ENCODE data around the gene KCTD14.

DNA sequence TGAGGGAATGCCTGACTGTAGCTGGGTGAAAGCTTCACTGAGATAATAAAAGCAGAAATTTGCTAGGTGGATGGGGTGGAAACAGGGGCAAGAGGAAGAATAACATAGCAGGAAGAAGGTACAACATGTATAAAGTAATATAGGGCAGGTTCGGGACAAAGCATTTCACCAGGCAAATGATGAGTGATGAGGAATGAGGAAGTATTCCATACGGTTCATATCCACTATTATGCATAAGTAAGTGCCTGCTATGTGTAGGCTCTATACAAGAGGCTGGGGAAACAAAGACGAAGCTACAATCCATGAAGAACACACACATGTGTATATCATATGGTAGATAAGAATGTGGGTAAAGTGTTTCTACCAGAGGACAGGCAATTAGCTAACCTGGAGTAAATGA lies 48.6 kb upstream of the KCTD14 start:
- TF ChIP-seq, protein P1, sequence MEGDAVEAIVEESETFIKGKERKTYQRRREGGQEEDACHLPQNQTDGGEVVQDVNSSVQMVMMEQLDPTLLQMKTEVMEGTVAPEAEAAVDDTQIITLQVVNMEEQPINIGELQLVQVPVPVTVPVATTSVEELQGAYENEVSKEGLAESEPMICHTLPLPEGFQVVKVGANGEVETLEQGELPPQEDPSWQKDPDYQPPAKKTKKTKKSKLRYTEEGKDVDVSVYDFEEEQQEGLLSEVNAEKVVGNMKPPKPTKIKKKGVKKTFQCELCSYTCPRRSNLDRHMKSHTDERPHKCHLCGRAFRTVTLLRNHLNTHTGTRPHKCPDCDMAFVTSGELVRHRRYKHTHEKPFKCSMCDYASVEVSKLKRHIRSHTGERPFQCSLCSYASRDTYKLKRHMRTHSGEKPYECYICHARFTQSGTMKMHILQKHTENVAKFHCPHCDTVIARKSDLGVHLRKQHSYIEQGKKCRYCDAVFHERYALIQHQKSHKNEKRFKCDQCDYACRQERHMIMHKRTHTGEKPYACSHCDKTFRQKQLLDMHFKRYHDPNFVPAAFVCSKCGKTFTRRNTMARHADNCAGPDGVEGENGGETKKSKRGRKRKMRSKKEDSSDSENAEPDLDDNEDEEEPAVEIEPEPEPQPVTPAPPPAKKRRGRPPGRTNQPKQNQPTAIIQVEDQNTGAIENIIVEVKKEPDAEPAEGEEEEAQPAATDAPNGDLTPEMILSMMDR (IDR thresholded peaks at IDR 0.05; ENCODE audit: low read depth, low read length) = no peak
- TF ChIP-seq, protein P2, sequence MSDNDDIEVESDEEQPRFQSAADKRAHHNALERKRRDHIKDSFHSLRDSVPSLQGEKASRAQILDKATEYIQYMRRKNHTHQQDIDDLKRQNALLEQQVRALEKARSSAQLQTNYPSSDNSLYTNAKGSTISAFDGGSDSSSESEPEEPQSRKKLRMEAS (IDR thresholded peaks at IDR 0.05; ENCODE audit: low read depth, low read length) = no peak
- TF ChIP-seq POLR2A (IDR thresholded peaks at IDR 0.05; ENCODE audit: extremely low read depth, insufficient read length) = no peak
- no peak for TF ChIP-seq MYC (IDR thresholded peaks at IDR 0.05; ENCODE audit: low read depth, low read length)
